Central memory CD4-positive, alpha-beta T cell (primary cell): ENCODE data around the gene HMOX1.
"Not testable (repeated sequence)": the region's sequence is repeated elsewhere in the genome, so short reads cannot be mapped to it uniquely, and the experiment has no call there.

Experiments
- DNase-seq: peaks from one replicate; pipeline ENCODE4 v3.0.0; 2022

The HMOX1 gene

DNA sequence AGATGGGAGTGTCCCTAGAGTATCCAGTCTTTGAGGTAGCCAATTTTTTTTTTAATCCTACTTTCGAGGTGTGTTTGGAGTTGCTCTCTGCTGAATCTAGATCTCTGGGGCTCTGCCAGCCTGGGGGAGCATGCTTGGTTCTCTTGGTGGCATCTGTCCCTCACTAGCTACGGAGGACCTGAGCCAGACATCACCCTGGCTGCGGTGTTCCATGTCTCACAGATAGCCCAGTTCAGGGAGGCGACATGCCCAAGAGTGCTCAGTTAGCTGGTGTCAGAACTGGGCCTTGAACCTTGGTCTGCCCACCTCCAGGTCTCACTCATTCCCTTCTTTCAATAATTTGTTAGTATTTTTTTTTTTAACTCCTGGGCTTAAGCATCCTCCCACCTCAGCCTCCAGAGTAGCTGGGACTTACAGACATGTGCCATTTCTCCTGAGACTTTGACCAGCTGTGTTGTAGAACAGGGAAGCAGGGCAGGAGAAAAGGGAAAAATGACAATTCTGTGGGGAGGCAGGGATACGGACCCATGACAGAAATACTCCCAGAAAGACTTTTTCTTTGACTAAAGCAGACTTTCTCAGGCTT is 621 bp downstream of the HMOX1 start:
- DNase-seq = no peak

GRCh38 chr22:35383679-35384071 is 2.8 kb downstream of the HMOX1 start:
- DNase-seq = no peak

GRCh38 chr22:35384527-35384926 is 3.6 kb downstream of the HMOX1 start:
- DNase-seq = no peak

DNA sequence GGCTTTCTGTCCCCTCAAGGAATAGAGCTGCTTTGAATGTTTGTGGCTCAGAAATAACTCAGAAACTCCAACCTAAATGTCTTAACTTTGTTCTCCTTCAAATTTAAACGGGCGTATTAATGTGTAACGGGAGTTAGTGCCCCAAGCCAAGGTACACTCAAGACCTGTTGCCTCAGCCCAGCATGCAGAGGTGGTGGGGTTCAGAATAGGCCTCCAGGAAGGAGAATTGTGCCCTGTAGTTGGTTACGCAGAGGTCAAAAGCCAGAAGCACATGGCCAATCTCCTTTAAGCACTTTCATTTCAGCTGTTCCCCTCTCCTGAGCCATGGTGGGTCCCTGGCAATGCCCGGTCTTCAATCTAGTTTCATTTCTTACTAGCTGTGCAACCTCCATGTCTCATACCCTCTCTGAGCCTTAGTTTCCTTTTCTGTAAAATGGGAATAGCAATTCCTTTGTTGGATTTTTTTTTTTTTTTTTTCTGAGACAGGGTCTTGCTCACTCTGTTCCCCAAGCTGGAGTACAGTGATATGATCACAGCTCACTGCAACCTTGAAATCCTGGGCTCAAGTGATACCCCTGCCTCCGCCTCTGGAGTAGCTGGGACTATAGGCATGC is 4.2 kb downstream of the HMOX1 start:
- DNase-seq = no peak

- DNase-seq = no peak
Measured at GRCh38 chr22:35386670-35387288, 5.9 kb downstream of the HMOX1 start.

- DNase-seq = no peak
Measured at GRCh38 chr22:35390933-35391332, 10.0 kb downstream of the HMOX1 start.

- no peak for DNase-seq
Measured at GRCh38 chr22:35392357-35392756, 11.5 kb downstream of the HMOX1 start.

GRCh38 chr22:35393116-35394010 is 12.5 kb downstream of the HMOX1 start:
- DNase-seq = no peak

- no peak for DNase-seq
Measured at GRCh38 chr22:35394011-35394312, 13.1 kb downstream of the HMOX1 start.

- DNase-seq = no peak
Measured at GRCh38 chr22:35394810-35395563, 14.1 kb downstream of the HMOX1 start.

DNA sequence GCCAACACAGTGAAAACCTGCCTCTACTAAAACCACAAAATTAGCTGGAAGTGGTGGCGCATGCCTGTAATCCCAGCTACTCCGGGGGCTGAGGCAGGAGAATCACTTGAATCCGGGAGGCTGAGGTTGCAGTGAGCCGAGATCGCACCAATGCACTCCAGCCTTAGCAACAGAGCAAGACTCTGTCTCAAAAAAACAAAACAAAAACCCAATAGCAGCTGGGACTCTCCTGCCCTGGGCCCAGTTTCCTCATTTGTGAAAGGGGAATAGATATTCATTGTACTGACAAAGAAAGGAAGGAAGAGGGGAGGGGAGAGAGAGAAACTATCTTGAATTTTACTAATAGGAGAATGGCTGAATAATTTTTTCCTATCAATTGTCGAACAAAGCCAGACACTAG is 15.7 kb downstream of the HMOX1 start:
- not testable (repeated sequence) for DNase-seq

- DNase-seq = no peak
Measured at GRCh38 chr22:35397095-35397904, 16.4 kb downstream of the HMOX1 start.

DNA sequence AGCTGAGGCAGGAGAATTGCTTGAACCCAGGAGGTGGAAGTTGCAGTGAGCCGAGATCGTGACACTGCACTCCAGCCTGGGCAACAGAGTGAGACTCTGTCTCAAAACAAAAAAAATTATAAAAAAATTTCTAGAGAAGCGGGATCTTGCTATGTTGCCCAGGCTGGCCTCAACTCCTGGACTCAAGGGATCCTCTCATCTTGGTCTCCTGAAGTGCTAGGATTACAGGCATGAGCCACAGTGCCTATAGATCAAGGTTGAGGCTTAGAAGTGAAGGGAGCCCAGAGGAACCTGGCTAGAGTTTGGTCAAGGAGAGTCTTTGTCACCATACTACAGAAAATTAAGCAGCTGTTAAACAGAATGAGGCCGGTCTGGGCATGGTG is 17.7 kb downstream of the HMOX1 start:
- no peak for DNase-seq

GRCh38 chr22:35399114-35399677 is 18.3 kb downstream of the HMOX1 start:
- DNase-seq = no peak

- DNase-seq = peak; percentile 97
Measured at GRCh38 chr22:35399678-35400500, 19.0 kb downstream of the HMOX1 start, which contains the start of gene MCM5. MCM5 (plus strand) TSS chr22:35400140; CDS start chr22:35400439, 299 bp downstream.

GRCh38 chr22:35400501-35400790 is 19.6 kb downstream of the HMOX1 start:
- no peak for DNase-seq

DNA sequence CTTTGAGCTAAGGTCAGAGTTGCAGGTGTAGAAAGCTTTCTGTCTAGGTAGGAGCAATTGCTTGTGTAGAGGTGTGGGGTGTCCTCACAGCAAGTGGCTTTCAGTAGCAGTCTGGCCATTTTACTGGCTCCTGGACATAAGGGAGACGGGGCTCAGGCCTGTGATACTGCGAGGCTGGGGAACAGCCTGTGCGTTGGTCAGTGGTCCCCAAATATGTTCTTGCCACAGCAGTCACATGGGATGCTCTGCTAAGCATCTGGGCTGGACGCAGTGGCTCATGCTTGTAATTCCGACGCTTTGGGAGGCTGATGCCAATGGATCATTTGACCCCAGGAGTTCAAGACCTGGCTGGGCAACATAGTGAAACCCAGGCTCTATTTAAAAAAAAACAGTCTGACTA is 21.0 kb downstream of the HMOX1 start:
- no peak for DNase-seq

DNA sequence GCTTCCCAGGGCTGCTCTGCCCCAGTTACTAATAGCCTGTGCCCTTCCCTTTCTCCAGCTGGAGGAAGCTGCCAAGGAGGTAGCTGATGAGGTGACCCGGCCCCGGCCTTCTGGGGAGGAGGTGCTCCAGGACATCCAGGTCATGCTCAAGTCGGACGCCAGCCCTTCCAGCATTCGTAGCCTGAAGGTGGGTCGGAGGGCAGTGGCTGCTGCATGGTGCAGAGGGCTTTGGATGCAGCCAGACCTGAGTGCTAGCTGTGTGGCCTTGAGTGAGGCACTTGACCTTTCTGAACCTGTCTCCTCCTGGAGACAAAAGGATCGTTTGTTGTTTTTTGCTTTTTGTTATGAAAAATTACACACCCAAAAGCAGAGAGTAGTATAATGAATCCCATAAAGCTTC is 22.5 kb downstream of the HMOX1 start:
- no peak for DNase-seq

- DNase-seq = no peak
Measured at GRCh38 chr22:35404176-35404575, 23.3 kb downstream of the HMOX1 start.

DNA sequence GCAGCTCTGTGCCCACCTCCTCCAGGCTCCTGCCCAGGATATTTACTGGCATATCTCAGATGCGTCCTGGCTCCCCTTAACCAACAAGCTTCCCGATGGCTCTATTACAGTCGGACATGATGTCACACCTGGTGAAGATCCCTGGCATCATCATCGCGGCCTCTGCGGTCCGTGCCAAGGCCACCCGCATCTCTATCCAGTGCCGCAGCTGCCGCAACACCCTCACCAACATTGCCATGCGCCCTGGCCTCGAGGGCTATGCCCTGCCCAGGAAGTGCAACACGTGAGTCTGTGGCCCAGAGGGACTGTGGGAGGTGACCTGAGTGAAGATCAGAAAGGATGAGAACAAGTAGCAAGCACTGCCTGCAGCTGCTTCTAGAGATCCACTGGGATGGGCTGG is 25.5 kb downstream of the HMOX1 start:
- no peak for DNase-seq

DNA sequence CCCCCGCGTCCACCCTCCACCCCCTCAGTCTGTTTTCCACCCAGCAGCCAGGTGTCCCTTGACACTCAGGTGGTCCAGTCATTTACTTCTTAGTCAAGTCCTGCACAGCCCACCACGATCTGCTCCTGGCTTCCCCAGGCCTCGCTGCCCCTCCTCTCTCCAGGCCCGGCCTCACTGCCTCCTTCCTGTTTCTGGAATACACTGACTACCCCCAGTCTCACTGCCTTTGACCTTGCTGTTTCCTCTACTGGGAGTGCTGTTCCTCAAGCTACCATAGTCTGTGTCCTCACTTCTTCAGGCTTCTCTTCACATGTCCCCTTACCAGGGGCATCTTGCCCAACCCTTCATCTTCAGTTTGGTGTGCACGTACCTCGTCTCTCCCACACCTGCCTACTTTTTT is 26.5 kb downstream of the HMOX1 start:
- no peak for DNase-seq
